H9 (cell line): ENCODE data around the gene SOCS1. TPM values are rescaled to one million over a fixed set of nuclear protein-coding genes. Genes with fewer than 3 reads are reported as not detected.

Source experiments
- DNase-seq: peaks from one replicate; pipeline ENCODE4 v3.0.0-alpha.2; 2017
- H2AFZ ChIP-seq: one replicate; pipeline ENCODE4 v1.6.1; 2013; ENCODE audit warnings: mild to moderate bottlenecking, low read length, control low read depth, moderate library complexity
- H2AK5ac ChIP-seq: 2 replicates; pipeline ENCODE4 v1.6.1; 2013; ENCODE audit warnings: low read length, control low read depth, mixed read lengths; ENCODE audit not compliant: insufficient read length
- H2BK120ac ChIP-seq: one replicate; pipeline ENCODE4 v1.6.1; 2013; ENCODE audit warnings: low read depth, mild to moderate bottlenecking, low read length, control low read depth, inconsistent platforms; ENCODE audit not compliant: poor library complexity, severe bottlenecking
- H2BK12ac ChIP-seq: 2 replicates; pipeline ENCODE4 v1.6.1; 2013; ENCODE audit warnings: low read length, control low read depth, mixed read lengths, low read depth; ENCODE audit not compliant: insufficient read length
- H2BK15ac ChIP-seq: 2 replicates; pipeline ENCODE4 v1.6.1; 2013; ENCODE audit warnings: low read depth, low read length, control low read depth
- H2BK20ac ChIP-seq: one replicate; pipeline ENCODE4 v1.6.1; 2013; ENCODE audit warnings: low read depth, mild to moderate bottlenecking, low read length, control low read depth, inconsistent platforms; ENCODE audit not compliant: poor library complexity, severe bottlenecking
- H2BK5ac ChIP-seq: 2 replicates; pipeline ENCODE4 v1.6.1; 2013; ENCODE audit warnings: low read length, control low read depth, mixed read lengths; ENCODE audit not compliant: insufficient read length
- H3K14ac ChIP-seq: 2 replicates; pipeline ENCODE4 v1.6.1; 2013; ENCODE audit warnings: low read length, control low read depth; ENCODE audit not compliant: insufficient read depth
- H3K18ac ChIP-seq: 2 replicates; pipeline ENCODE4 v1.6.1; 2013; ENCODE audit warnings: low read depth, mild to moderate bottlenecking, mixed read lengths, low read length, control low read depth; ENCODE audit not compliant: insufficient read length
- H3K23ac ChIP-seq: 2 replicates; pipeline ENCODE4 v1.6.1; 2013; ENCODE audit warnings: low read length, control low read depth, mixed read lengths, low read depth; ENCODE audit not compliant: insufficient read length
- H3K23me2 ChIP-seq: 2 replicates; pipeline ENCODE4 v1.6.1; 2013; ENCODE audit warnings: low read depth, mild to moderate bottlenecking, mixed read lengths, low read length, control low read depth; ENCODE audit not compliant: insufficient read length, poor library complexity, severe bottlenecking
- H3K27ac ChIP-seq: 2 replicates; pipeline ENCODE4 v1.5.1; 2013; ENCODE audit warnings: low read length, control low read depth, mixed read lengths, low read depth; ENCODE audit not compliant: insufficient read length
- H3K27me3 ChIP-seq: 2 replicates; pipeline ENCODE4 v1.6.1; 2013; ENCODE audit warnings: low read length, control low read depth, inconsistent platforms; ENCODE audit not compliant: insufficient read depth
- H3K4ac ChIP-seq: 2 replicates; pipeline ENCODE4 v1.6.1; 2013; ENCODE audit warnings: low read depth, mild to moderate bottlenecking, control low read depth, inconsistent platforms, low read length, moderate library complexity
- H3K4me1 ChIP-seq: 2 replicates; pipeline ENCODE4 v1.6.1; 2013; ENCODE audit warnings: low read length, control low read depth, inconsistent platforms; ENCODE audit not compliant: insufficient read depth
- H3K4me2 ChIP-seq: 2 replicates; pipeline ENCODE4 v1.6.1; 2013; ENCODE audit warnings: low read length, control low read depth, mixed read lengths; ENCODE audit not compliant: insufficient read length, insufficient read depth
- H3K56ac ChIP-seq: 2 replicates; pipeline ENCODE4 v1.6.1; 2013; ENCODE audit warnings: low read depth, mild to moderate bottlenecking, mixed read lengths, low read length, control low read depth; ENCODE audit not compliant: insufficient read length
- H3K79me1 ChIP-seq: 2 replicates; pipeline ENCODE4 v1.6.1; 2013; ENCODE audit warnings: low read depth, mild to moderate bottlenecking, moderate library complexity, low read length, control low read depth, inconsistent platforms; ENCODE audit not compliant: insufficient read depth, poor library complexity, severe bottlenecking
- H3K79me2 ChIP-seq: 2 replicates; pipeline ENCODE4 v1.6.1; 2013; ENCODE audit warnings: low read length, control low read depth, inconsistent platforms; ENCODE audit not compliant: insufficient read depth
- H3K9ac ChIP-seq: 2 replicates; pipeline ENCODE4 v1.6.1; 2013; ENCODE audit warnings: low read length, control low read depth, mixed read lengths; ENCODE audit not compliant: insufficient read length; ENCODE audit errors: extremely low read depth
- H3K9me3 ChIP-seq: one replicate; pipeline ENCODE4 v1.6.1; 2013; ENCODE audit warnings: low read depth, low read length, inconsistent platforms; ENCODE audit not compliant: control insufficient read depth
- H3T11ph ChIP-seq: one replicate; pipeline ENCODE4 v1.6.1; 2013; ENCODE audit warnings: mild to moderate bottlenecking, low read length, control low read depth, inconsistent platforms
- H4K20me1 ChIP-seq: one replicate; pipeline ENCODE4 v1.6.1; 2013; ENCODE audit not compliant: control insufficient read depth, insufficient read length, insufficient read depth
- H4K5ac ChIP-seq: 2 replicates; pipeline ENCODE4 v1.6.1; 2013; ENCODE audit warnings: low read depth, mild to moderate bottlenecking, mixed read lengths, low read length, control low read depth; ENCODE audit not compliant: insufficient read length
- H4K8ac ChIP-seq: replicated peaks from 2 replicates; pipeline ENCODE4 v1.6.1; 2013; ENCODE audit warnings: low read length, control low read depth, mixed read lengths, low read depth; ENCODE audit not compliant: insufficient read length
- H4K91ac ChIP-seq: 2 replicates; pipeline ENCODE4 v1.6.1; 2013; ENCODE audit warnings: low read depth, mild to moderate bottlenecking, moderate library complexity, mixed read lengths, low read length, control low read depth; ENCODE audit not compliant: insufficient read length
- H3K27ac Mint-ChIP-seq, 3 experiments: 2 replicates in 2 of 3; 3 replicates in 1 of 3; pipeline ENCODE4 v1.8.0; 2020 to 2021; ENCODE audit warnings: mixed read lengths in 3 of 3, mild to moderate bottlenecking in 1 of 3, moderate library complexity in 1 of 3
- H3K27me3 Mint-ChIP-seq: 2 replicates; pipeline ENCODE4 v1.8.0; 2021; ENCODE audit warnings: low read depth, mild to moderate bottlenecking, moderate library complexity, mixed read lengths
- H3K36me3 Mint-ChIP-seq, 3 experiments: 2 replicates in 2 of 3; 3 replicates in 1 of 3; pipeline ENCODE4 v1.8.0; 2020 to 2021; ENCODE audit warnings: low read depth in 3 of 3, mixed read lengths in 3 of 3; ENCODE audit not compliant: insufficient read depth in 1 of 3
- H3K4me1 Mint-ChIP-seq, 2 experiments: 2 replicates each; pipeline ENCODE4 v1.8.0; 2020; ENCODE audit warnings: mixed read lengths in 2 of 2
- H3K4me3 Mint-ChIP-seq, 2 experiments: 2 replicates in 1 of 2; 3 replicates in 1 of 2; pipeline ENCODE4 v1.8.0; 2020 to 2021; ENCODE audit warnings: mild to moderate bottlenecking in 2 of 2, mixed read lengths in 2 of 2, moderate library complexity in 1 of 2
- H3K9me3 Mint-ChIP-seq, 2 experiments: 2 replicates in 1 of 2; 3 replicates in 1 of 2; pipeline ENCODE4 v1.8.0; 2020; ENCODE audit warnings: mild to moderate bottlenecking in 2 of 2, mixed read lengths in 2 of 2, moderate library complexity in 1 of 2
- CTCF ChIP-seq: fragments of 200-600 bp; sonication (generic); conservative IDR thresholded peaks from 3 replicates; pipeline ENCODE4 v1.8.0; 2021; ENCODE audit warnings: antibody characterized with exemption, mild to moderate bottlenecking
- WGBS: extraction: QIAGEN DNeasy Blood & Tissue Kit; methylation state at CpG from one replicate; pipeline ENCODE4 v1.1.7; 2013; ENCODE audit warnings: missing lambda C conversion rate, low lambda C conversion rate, mixed read lengths; ENCODE audit not compliant: insufficient read length; ENCODE audit errors: extremely low coverage; 5-methylcytosine and 5-hydroxymethylcytosine counted together
- total RNA-seq: library from RNA; stranded (reverse); gene quantifications from 2 replicates; pipeline ENCODE4 v1.2.1, GENCODE V29; 2021

Gene SOCS1
- total RNA-seq, 1 experiment from 2014 or later = 11.0 TPM

DNA sequence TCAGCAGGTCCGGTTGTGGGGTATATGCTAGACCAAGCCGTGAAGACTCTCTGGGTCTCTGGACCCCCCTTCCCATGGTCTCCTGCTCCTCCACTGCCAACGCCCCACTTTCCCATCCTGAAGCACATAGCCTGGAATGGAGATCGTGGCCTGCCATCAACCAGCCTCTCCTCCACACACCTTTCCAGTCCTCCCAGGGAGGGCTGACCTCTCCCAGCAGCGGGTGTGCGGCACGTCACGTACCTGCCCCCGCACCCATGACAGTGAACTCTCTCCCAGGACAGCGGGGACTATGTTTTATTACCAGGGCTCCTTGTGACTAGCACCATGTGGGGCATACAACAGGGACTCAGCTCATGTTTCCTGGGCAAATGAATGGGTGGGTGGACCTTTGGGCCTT lies 15.6 kb upstream of the SOCS1 start:
- H3K9ac ChIP-seq = no peak overlapping the region
- Mint-ChIP-seq H3K4me1 (peaks cover 6 to 10% of the 10 kb centered on the region in 2 experiments), H3K27me3 (peaks cover 2% of the 10 kb centered on the region), H3K36me3 (no peaks in the 10 kb centered on the region), H3K27ac (peak overlapping the region in 1 of 3 experiments; percentile 92; a peak in 2 of 7 replicates), H3K9me3 (no peaks in the 10 kb centered on the region; a peak in 1 of 5 replicates), H3K4me3 (no peak overlapping the region)
- H4K91ac ChIP-seq = no peak overlapping the region
- H3K79me1 ChIP-seq = no peaks in the 10 kb centered on the region
- no peak overlapping the region for H2BK20ac ChIP-seq
- no peak overlapping the region for H3K18ac ChIP-seq
- no peak overlapping the region; the same call in 1 of the 2 replicates for H3K14ac ChIP-seq
- H2BK15ac ChIP-seq = no peak overlapping the region
- no peaks in the 10 kb centered on the region for H3K79me2 ChIP-seq
- H3K4me2 ChIP-seq = no peak overlapping the region
- no peaks in the 10 kb centered on the region for H3K27me3 ChIP-seq
- no peak overlapping the region for H2BK120ac ChIP-seq
- no peak overlapping the region for H3K23ac ChIP-seq
- WGBS = no CpG with 5 or more reads among the region's 10 CpGs
- no peak overlapping the region for H2BK12ac ChIP-seq
- H3T11ph ChIP-seq = no peak overlapping the region
- H3K4me1 ChIP-seq = no peaks in the 10 kb centered on the region
- H3K4ac ChIP-seq = no peak overlapping the region
- no peak overlapping the region for H3K27ac ChIP-seq
- H3K9me3 ChIP-seq = no peaks in the 10 kb centered on the region
- H2AK5ac ChIP-seq = no peak overlapping the region
- no peaks in the 10 kb centered on the region for H3K23me2 ChIP-seq
- no peak for DNase-seq
- no peaks in the 10 kb centered on the region for H4K20me1 ChIP-seq
- no peak overlapping the region for H2AFZ ChIP-seq
- no peak for TF ChIP-seq CTCF
- H4K5ac ChIP-seq = no peak overlapping the region
- H2BK5ac ChIP-seq = no peak overlapping the region
- no peak overlapping the region for H3K56ac ChIP-seq
- H4K8ac ChIP-seq = no peak overlapping the region
